ENCODE results near the gene CENPC. TPM values are rescaled to one million over a fixed set of nuclear protein-coding genes. Genes with fewer than 3 reads are reported as not detected.
"Not testable (repeated sequence)": the region's sequence is repeated elsewhere in the genome, so short reads cannot be mapped to it uniquely, and the experiment has no call there.

Gene CENPC
- total RNA-seq, 1 experiment from 2014 or later = 16.0 TPM

DNA sequence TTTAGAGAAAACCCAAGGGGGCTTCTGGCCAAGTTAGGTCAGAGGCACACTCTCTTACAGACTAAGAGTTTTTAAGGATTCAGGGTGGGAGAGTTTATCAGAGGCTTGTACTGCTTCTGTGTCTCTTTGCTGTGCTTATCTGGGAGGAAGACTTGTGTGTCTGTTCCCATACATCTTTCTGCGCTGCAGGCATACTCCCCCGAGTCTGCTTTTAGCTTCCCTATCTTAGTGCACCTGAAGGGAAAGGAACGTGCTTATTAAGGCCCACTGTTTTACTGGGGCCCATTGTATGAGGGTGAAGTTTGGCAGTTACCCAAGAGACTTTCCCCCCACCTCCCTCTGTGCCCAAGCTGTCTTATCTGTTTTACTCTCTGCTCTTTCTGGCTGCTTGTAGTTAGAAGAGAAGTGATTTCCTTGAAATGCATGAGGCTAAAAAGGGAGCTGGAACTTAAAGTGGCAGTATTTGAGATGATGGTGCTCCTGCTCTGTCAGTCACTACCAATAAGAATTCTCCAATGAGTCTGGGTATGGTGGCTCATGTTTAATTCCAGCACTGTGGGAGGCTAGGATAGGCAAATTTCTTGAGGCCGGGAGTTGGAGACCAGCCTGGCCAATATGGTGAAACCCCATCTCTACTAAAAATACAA lies 7.0 kb upstream of the CENPC start:
- not testable (repeated sequence) for DNase-seq (ENCODE audit: low read depth)

DNA sequence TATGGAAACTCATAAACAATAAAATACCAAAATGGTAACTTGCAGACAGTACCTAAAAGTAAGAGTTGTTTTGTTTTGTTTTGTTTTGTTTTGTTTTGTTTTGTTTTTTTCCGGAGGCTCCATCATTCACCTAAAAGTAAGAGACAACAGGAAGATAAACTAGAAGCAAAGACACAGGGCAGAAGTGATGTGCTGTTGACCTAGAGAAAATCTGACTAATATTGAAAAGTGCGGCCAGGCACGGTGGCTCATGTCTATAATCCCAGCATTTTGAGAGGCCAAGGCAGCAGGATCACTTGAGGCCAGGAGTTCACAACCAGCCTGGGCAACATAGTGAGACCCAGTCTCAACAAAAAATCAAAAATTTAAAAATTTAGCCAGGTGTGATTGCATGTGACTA lies 5.6 kb upstream of the CENPC start:
- DNase-seq (ENCODE audit: low read depth) = no peak

DNA sequence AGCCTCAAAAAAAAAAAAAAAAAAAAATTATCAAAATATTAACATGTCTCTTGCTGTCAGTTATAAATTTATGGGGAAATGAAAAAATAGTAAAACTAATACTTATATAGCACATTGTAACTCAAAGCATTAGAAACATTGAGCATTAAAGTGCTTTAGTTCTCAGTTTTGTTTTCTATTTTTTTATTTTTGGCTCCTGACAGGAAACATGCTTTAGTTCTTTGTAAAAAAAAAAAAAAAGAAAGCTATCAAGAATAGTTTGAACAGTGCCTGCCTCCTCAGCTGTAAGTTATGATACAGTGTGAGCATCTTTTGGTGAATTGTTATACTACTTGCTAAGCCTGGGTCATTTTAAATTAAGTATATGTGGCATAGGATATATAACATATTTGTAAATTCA lies 5.1 kb upstream of the CENPC start:
- no peak for DNase-seq (ENCODE audit: low read depth)

DNA sequence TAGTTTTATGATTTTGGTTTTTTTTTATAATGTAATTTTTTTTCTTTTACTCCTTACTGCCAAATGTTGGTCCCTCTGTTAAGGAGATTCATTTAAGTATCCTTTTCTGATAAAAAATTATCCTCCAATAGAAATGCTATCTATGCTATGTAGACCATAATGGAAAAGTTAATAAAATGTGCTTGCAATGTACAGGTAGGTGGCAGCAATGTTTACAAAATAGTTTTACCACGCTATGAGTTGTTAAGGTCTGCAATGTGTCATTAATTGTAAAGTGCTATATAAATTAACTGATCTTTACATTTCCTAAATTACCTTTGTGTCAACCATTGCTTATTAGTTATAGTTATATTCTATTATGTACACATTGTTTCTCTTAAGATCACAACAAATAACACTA lies 3.8 kb upstream of the CENPC start:
- no peak for DNase-seq (ENCODE audit: low read depth)

DNA sequence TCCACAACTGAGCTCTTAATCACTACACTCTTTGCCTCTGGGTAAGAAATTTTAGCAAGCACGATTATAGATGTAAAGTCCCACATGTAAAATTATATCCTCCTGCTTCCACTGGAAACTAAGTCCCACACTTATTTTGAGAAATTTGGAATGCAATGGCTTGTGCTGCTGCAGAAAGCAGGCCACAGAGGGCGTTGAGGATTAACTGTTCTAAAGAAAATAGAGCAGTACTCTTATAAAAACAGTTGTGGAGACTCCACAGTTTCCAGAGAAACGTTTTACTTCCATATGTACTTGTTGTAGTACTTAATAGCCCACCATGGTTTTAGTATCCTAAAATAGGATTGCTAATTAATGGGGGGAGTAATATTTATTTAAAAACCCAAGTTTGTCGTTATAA lies 1.7 kb upstream of the CENPC start:
- DNase-seq (ENCODE audit: low read depth) = peak; percentile 64

DNA sequence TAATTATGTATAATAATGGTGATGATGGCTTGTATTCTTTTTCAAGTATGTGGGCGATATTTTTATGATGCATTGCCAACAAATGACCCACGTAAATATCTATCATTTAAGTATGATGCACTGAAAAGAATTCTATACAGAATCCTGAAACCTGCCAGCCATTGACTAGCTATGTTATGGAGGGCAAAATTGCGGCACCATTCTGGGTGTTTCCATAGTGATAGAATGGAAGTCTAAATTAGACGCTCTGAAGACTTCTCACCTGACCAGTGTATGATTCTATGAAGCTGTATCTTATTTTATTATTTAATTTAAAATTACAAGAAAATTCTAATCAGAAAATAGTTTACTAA lies 677 bp upstream of the CENPC start:
- DNase-seq (ENCODE audit: low read depth) = no peak

DNA sequence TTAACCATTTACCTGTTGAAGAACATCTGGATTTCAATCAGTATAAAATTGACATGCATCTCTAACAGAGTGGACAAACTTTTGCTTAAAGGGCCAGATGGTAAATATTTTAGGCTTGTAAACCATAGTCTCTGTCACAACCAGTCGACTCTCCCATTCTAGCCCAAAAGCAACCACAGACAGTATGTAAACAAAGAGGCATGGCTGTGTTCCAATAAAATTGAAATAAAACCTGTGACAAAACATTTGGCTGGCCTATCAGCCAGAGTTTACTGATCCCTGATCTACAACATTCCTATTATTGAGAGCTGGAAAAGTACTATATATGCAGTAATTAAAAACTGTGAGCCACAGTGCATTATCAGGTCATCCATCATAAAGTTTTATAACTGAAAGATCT lies 3.2 kb downstream of the CENPC start:
- DNase-seq (ENCODE audit: low read depth) = no peak

DNA sequence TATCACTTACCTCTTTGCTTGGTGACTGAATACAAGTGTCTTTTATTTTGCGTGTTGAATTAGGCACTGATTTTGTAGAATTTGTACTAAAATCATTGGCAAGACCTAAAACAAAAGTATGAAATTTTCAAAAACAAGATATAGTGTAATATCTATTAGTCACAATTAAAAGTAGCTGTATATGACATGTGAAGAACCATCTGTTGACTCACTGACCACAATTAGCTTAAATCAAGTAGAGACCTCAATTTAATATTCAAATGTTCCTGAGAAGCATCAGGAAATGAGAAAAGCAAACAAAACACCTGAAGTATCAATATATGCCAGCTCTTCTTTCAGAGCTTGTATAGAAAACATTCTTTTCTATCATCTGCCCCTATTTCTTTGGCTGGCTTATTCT lies 5.5 kb downstream of the CENPC start:
- DNase-seq (ENCODE audit: low read depth) = no peak

DNA sequence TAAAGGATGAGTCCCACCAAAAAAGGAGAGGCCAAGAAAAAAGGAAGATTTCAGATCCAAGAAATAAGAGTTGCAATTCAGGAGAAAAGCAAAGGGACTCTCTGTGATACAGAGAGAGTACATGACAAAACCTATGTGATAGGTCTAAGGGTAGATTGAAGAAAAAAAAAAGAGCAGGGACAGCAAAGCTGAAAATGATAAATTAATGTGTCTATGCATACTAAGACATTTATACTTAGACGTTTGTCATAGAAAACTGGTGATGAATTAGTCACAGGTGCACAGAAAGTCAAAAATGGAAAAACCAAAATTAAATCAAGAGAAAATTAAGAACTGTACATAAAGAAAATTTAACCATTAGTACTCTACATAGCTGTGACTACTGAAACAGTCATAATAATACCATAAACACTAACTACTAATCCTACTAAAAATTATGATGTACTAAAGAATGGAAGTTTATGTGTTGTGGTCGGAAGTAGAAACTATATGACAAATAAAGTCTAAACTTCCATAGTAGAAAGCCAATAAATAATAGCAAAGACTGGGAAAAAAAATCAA lies 9.9 kb downstream of the CENPC start:
- no peak for DNase-seq (ENCODE audit: low read depth)

DNA sequence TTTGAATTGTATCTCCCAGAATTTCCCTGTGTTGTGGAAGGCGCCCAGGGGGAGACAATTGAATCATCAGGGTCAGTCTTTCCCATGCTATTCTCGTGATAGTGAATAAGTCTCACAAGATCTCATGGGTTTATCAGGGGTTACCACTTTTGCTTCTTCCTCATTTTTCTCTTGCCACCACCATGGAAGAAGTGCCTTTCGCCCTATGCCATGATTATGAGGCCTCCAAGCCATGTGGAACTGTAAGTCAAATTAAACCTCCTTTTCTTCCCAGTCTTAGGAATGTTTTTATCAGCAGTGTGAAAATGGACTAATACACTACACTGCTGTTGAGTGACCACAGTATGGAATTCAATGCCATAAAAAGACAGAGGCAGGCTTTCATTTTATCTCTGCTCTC lies 12.2 kb downstream of the CENPC start:
- no peak for DNase-seq (ENCODE audit: low read depth)

DNA sequence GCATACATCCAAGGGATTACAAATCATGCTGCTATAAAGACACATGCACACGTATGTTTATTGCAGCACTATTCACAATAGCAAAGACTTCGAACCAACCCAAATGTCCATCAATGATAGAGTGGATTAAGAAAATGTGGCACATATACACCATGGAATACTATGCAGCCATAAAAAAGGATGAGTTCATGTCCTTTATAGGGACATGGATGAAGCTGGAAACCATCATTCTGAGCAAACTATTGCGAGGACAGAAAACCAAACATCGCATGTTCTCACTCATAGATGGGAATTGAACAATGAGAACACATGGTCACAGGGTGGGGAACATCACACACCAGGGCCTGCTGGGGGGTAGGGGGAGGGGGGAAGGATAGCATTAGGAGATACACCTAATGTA lies 12.9 kb downstream of the CENPC start:
- DNase-seq (ENCODE audit: low read depth) = peak; percentile 32

DNA sequence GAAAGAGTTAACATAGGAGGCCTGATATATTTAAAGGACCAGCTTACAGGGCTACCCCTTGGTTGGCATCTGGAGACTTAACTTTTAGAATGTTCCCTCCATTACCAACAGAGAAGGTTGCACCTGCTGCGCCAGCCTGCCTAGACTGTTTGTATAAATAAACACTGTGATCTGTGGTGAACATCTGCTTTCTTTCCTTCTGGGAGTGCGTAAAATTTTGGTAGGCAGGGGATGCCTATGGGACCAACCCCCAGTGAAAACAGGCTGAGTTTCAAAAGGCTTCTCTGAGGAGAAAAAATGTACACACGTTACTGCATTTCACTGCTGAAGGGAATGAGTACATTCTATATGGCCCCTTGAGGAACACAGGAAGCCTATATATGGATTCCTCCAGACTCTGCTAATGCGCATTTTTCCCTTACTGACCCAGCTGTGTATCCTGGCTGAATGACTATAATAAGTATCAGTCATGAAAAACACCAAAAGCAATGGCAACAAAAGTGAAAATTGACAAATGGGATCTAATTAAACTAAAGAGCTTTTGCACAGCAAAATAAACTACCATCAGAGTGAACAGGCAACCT lies 13.8 kb downstream of the CENPC start:
- DNase-seq (ENCODE audit: low read depth) = peak; percentile 7

DNA sequence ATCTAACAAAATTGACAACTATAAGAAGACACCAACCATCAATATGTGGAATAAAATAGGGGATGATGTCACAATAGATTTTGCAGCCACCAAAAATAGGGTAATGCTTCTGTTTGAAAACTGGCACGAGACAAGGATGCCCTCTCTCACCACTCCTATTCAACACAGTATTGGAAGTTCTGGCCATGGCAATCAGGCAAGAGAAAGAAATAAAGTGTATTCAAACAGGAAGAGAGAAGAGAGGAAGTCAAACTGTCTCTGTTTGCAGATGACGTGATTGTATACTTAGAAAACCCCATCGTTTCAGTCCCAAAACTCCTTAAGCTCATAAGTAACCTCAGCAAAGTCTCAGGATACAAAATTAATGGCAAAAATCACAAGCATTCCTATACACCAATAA lies 21.2 kb downstream of the CENPC start:
- DNase-seq (ENCODE audit: low read depth) = not testable (repeated sequence)

DNA sequence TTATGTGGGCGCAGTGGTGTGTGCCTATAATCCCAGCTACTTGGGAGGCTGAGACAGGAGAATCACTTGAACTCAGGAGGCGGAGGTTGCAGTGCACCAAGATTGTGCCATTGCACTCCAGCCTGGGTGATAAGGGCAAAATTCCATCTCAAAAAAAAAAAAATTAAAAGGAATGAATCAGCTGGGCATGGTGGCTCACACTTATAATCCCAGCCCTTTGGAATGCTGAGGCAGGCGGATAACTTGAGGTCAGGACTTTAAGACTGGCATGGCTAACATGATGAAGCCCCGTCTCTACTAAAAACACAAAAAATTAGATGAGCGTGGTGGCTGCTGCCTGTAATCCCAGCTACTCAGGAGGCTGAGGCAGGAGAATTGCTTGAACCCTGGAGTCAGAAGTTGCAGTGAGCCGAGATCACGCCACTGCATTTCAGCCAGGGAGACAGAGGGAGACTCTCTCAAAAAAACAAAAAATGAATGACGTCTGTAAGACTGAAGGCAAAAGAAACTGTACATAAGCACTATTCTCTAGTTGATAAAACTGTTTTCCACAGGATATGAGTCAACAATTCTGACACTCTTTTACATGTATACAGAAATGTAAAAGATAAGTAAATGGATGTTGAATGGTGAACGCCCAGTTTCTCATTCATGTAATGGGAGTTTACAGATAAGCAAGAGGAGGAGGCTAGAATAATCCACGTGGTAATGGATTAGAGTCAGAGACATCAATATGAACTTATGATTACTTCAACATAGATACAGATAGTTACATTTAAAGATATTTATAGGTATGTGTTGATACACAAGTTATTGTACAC lies 22.2 kb downstream of the CENPC start:
- DNase-seq (ENCODE audit: low read depth) = peak; percentile 9

DNA sequence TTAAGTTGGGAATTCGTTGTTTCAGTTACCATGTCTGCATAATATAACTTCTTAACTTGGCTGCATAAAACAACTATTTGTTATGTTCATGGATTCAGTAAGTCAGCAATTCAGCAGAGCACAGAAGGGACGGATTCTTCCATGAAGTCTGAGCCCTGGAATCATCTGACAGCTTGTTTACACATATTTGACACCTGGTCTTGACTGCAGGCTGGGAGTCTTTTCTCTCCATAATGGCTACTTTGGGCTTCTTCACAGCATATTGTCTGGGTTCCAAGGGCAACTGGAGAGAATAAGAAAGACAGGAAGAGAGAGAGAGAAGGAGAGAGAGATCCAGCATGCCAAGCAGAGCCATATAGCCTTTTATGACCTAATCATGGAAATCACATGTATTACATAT lies 23.1 kb downstream of the CENPC start:
- DNase-seq (ENCODE audit: low read depth) = no peak

DNA sequence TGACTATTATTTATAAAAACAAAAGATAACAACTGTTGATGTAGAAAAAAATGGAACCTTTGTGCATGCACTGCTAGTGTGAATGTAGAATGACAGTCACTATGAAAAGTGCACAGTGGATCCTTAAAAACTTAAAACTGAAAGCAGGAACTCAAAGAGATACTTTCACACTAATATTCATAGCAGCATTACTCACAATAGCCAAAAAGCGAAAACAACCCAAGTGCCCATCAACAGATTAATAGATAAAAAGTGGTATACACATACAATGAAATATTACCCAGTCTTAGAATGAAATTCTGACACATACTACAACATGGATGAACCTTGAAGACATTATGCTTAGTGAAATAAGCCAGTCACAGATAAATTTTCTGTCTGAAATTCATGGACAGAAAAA lies 23.8 kb downstream of the CENPC start:
- DNase-seq (ENCODE audit: low read depth) = no peak

DNA sequence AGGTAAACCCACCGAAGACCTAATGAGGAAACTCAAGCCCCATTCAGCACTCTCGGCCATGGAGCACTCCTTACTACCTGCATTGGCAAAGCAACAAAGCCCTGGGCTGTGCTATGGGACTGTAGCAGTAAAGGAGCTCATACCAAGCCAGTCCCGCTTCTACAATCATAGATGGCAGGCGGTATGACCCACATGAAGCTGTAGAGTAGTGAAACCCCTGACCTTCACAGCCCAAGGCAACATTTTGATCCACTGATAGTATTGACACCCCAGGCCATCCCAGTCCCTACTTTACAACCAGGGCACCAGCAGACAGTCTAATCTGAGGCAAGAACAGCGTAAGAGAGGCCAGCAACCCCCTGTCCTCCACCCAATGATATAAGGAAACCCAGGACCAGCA lies 25.2 kb downstream of the CENPC start:
- DNase-seq (ENCODE audit: low read depth) = no peak

DNA sequence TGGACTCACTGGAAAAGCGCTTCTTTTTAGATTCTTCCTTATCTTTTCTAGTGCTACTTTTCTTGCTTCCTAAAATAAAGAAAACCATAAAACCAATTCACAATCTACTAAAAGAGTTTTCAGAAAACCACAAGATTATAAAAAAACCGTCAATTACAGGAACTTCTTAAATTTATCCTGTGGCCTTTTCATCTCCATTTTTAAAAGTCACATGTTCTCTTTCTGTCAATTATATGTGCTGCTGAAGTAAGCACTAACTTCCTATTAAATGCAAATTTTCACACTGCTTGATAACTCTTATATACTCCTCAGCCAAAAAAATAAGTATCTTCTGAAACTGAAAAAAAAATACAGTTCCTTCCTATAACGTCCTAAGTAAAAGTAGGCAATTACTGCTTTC lies 32.8 kb downstream of the CENPC start:
- no peak for DNase-seq (ENCODE audit: low read depth)

DNA sequence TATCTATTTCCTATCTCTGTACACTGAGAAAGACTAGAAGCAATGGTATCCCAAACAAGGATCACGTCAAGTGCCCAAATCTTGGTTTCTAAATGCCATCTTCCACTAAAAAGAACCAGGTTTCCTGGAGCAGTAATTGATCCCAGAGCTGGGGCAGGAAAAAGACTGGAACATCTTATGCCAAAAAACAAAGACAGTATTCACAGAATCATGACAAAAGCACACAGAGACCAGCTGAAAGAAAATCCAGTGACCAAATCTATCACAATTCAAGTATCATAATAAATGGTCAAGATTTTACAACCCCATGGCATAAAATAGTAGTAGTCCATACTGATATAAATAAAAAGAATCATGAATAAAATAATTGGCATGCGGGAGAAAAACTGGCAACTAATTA lies 44.9 kb downstream of the CENPC start:
- DNase-seq (ENCODE audit: low read depth) = no peak

DNA sequence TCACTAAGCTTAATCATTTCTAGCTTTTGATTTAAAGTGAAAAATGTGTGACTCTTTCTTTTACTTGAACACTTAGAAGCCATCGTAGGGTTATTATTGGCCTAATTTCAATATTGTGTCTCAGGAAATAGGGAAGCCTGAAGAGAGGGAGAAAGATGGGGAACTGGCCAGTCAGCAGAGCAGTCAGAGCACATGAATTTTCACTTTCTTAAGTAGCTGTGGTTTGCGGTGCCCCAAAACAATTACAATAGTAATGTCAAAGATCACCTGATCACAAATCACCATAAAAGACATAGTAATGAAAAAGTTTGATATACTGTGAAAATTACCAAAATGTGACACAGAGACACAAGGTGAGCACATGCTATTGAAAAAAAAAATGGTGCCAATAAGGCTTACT lies 45.5 kb downstream of the CENPC start:
- DNase-seq (ENCODE audit: low read depth) = no peak

DNA sequence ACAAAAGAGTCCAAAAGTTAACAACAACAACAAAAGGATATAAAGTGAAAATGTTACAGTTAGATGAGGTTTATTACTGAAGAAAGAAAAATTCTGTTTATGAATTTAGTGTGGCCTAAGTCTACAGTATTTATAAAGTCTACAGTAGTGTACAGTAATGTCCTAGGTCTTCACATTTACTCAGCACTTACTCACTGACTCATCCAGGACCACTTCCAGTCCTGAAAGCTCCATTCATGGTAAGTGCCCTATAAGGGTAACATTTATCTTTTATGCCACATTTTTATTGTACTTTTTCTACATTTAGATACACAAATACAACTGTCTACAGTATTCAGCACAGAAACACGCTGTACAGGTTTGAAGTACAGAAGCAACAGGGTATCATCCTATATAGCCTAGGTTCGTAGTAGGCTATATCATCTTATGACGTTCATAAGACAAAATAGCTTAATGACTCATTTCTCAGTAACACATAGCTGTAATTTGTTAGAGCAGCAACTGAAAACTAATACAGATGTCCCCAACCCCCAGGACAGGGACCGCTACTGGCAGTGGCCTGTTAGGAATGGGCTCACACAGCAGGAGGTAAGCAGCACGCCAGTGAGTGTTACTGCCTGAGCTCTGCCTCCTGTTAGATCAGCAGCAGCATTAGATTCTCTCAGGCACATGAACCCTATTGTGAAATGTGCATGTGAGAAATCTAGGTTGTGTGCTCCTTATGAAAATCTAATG lies 61.3 kb downstream of the CENPC start:
- DNase-seq (ENCODE audit: low read depth) = peak; percentile 33

DNA sequence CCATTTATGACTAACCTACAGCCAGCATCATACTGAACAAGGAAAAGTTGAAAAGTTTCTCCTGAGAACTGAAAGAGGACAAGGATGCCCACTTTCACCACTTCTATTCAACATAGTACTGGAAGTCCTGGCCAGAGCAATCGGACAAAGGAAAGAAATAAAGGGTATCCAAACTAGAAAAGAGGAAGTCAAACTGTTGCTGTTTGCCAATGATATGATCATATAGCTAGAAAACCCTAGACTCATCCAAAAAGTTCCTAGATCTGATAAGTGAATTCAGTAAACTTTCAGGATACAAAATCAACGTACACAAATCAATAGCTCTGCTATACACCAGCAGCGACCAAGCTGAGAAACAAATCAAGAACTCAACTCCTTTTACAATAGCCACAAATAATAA lies 64.5 kb downstream of the CENPC start:
- no peak for DNase-seq (ENCODE audit: low read depth)

Data from LHCN-M2 (cell line).